ENCODE data around the gene NCBP1.
"Not testable (repeated sequence)": the region's sequence is repeated elsewhere in the genome, so short reads cannot be mapped to it uniquely, and the experiment has no call there.

The NCBP1 gene

GRCh38 chr9:97675655-97676054, 42.0 kb downstream of the NCBP1 start:
- no peak for DNase-seq

GRCh38 chr9:97682242-97682641, 48.6 kb downstream of the NCBP1 start:
- DNase-seq, result no peak

GRCh38 chr9:97688654-97689053, 55.0 kb downstream of the NCBP1 start:
- DNase-seq, result no peak

GRCh38 chr9:97689401-97690180, 56.0 kb downstream of the NCBP1 start:
- DNase-seq, result no peak

- DNase-seq, result no peak
Measured at GRCh38 chr9:97694769-97695168, 61.1 kb downstream of the NCBP1 start.

GRCh38 chr9:97695390-97695789, 61.8 kb downstream of the NCBP1 start:
- no peak for DNase-seq

- no peak for DNase-seq
Measured at GRCh38 chr9:97695995-97696802, 62.6 kb downstream of the NCBP1 start.

GRCh38 chr9:97696803-97697601, 63.4 kb downstream of the NCBP1 start, which contains the start of gene XPA:
XPA (minus strand) TSS chr9:97697340; CDS start chr9:97697292, 48 bp downstream.
- peak; percentile 92 for DNase-seq

- DNase-seq, result no peak
Measured at GRCh38 chr9:97697837-97698236, 64.2 kb downstream of the NCBP1 start.

- no peak for DNase-seq
Measured at GRCh38 chr9:97698865-97699264, 65.2 kb downstream of the NCBP1 start.

GRCh38 chr9:97699281-97699680, 65.7 kb downstream of the NCBP1 start:
- DNase-seq, result not testable (repeated sequence)

GRCh38 chr9:97699824-97700223, 66.2 kb downstream of the NCBP1 start:
- DNase-seq, result not testable (repeated sequence)

- no peak for DNase-seq
Measured at GRCh38 chr9:97703437-97704344, 70.1 kb downstream of the NCBP1 start.

- no peak for DNase-seq
Measured at GRCh38 chr9:97704345-97704677, 70.7 kb downstream of the NCBP1 start.

GRCh38 chr9:97704851-97705250, 71.2 kb downstream of the NCBP1 start:
- DNase-seq, result no peak

GRCh38 chr9:97705354-97705950, 71.8 kb downstream of the NCBP1 start:
- no peak for DNase-seq

GRCh38 chr9:97706246-97706645, 72.6 kb downstream of the NCBP1 start:
- no peak for DNase-seq

GRCh38 chr9:97710356-97711222, 77.0 kb downstream of the NCBP1 start:
- DNase-seq, result peak; percentile 42

- no peak for DNase-seq
Measured at GRCh38 chr9:97711223-97711626, 77.6 kb downstream of the NCBP1 start.

- no peak for DNase-seq
Measured at GRCh38 chr9:97714435-97714834, 80.8 kb downstream of the NCBP1 start.

GRCh38 chr9:97717866-97718265, 84.2 kb downstream of the NCBP1 start:
- DNase-seq, result no peak

All from NCI-H510A (cell line).